GM21737 (cell line): ENCODE data around the gene GDF7.

Experiments used
- ATAC-seq: cut with Tn5 transposase; IDR thresholded peaks from one replicate; pipeline ENCODE4 v1.9.1; 2021; ENCODE audit warnings: mild to moderate bottlenecking, moderate library complexity; ENCODE audit not compliant: unreplicated experiment

The GDF7 gene

GRCh38 chr2:20657522-20658235, 9.3 kb upstream of the GDF7 start:
- no peak for ATAC-seq

- ATAC-seq: no peak
These were observed 6.2 kb upstream of the GDF7 start for GRCh38 chr2:20660506-20661420.

GRCh38 chr2:20661421-20662307, 5.3 kb upstream of the GDF7 start:
- peak; percentile 54 for ATAC-seq

GRCh38 chr2:20662308-20662937, 4.5 kb upstream of the GDF7 start:
- ATAC-seq: no peak

- no peak for ATAC-seq
These were observed 3.5 kb upstream of the GDF7 start for GRCh38 chr2:20663196-20664070.

GRCh38 chr2:20664071-20664390, 2.9 kb upstream of the GDF7 start:
- ATAC-seq: no peak

GRCh38 chr2:20664431-20665242, 2.3 kb upstream of the GDF7 start:
- no peak for ATAC-seq

- ATAC-seq: no peak
These were observed 1.5 kb upstream of the GDF7 start for GRCh38 chr2:20665243-20666004.

- ATAC-seq: no peak
These were observed 990 bp upstream of the GDF7 start for GRCh38 chr2:20666005-20666303.

GRCh38 chr2:20667151-20667530, 197 bp downstream of the GDF7 start:
- ATAC-seq: no peak

- no peak for ATAC-seq
These were observed 822 bp downstream of the GDF7 start for GRCh38 chr2:20667531-20668401.

- ATAC-seq: no peak
These were observed 1.5 kb downstream of the GDF7 start for GRCh38 chr2:20668451-20668850.

- no peak for ATAC-seq
These were observed 2.0 kb downstream of the GDF7 start for GRCh38 chr2:20668871-20669475.

GRCh38 chr2:20669562-20670314, 2.8 kb downstream of the GDF7 start:
- no peak for ATAC-seq

- no peak for ATAC-seq
These were observed 3.5 kb downstream of the GDF7 start for GRCh38 chr2:20670315-20671035.
